GM12878 (cell line): ENCODE data around the gene ZMYM3. TPM values are rescaled to one million over a fixed set of nuclear protein-coding genes. Genes with fewer than 3 reads are reported as not detected.
"Not testable (repeated sequence)": the region's sequence is repeated elsewhere in the genome, so short reads cannot be mapped to it uniquely, and the experiment has no call there.

Experiments
- ATAC-seq: fragments of 200-7000 bp; cut with Tn5 transposase; 3 replicates; pipeline ENCODE4 v1.9.1; 2020; ENCODE audit warnings: mild to moderate bottlenecking, moderate library complexity
- BruUV-seq: library from RNA; stranded (reverse); fragments of 400-500 nt; replicated peaks from 2 replicates; lab custom pipeline; 2021; lab: Mats Ljungman, UMichigan
- CTCF ChIA-PET: fragments of 300-600 bp; sonication (Branson Sonifier 250); formaldehyde crosslinking; extraction: SDS; loops from one replicate; lab custom pipeline; 2021; ENCODE audit warnings: inconsistent platforms; lab: Yijun Ruan, JAX
- POLR2A ChIA-PET: fragments of 350-600 bp; formaldehyde crosslinking; extraction: SDS; loops from one replicate; lab custom pipeline; 2021; ENCODE audit warnings: inconsistent platforms; lab: Charles Lee
- RAD21 ChIA-PET: fragments of 300-600 bp; sonication (Branson Sonifier 250); formaldehyde crosslinking; loops from one replicate; lab custom pipeline; 2023; ENCODE audit warnings: antibody characterized with exemption; ENCODE audit not compliant: unreplicated experiment; lab: Charles Lee
- SMC1A ChIA-PET: fragments of 300-600 bp; sonication (Branson Sonifier 250); formaldehyde crosslinking; loops from one replicate; lab custom pipeline; 2023; ENCODE audit not compliant: unreplicated experiment, uncharacterized antibody; lab: Charles Lee
- DNase-seq: peaks from one replicate; pipeline ENCODE4 v3.0.0-alpha.2; 2011; ENCODE audit warnings: low read depth, low spot score
- FAIRE-seq: peaks from 3 replicates; lab custom pipeline; 2011; peaks lifted over from hg19 to GRCh38; lab: Jason Lieb, UNC
- H2AFZ ChIP-seq: 2 replicates; pipeline ENCODE4 v1.6.0; 2011; ENCODE audit warnings: low read depth, low read length, control low read depth; ENCODE audit not compliant: control insufficient read depth
- H3K27ac ChIP-seq: 2 replicates; pipeline ENCODE4 v1.5.1; 2011; ENCODE audit warnings: control low read depth; ENCODE audit not compliant: control insufficient read depth, insufficient read depth
- H3K27me3 ChIP-seq, 2 experiments: replicated peaks in 1 of 2; 2 replicates each; pipeline versions ENCODE4 v1.6.0 to v1.6.1; 2011; ENCODE audit warnings: low read length in 1 of 2; ENCODE audit not compliant: control insufficient read depth in 2 of 2, insufficient read depth in 2 of 2
- H3K36me3 ChIP-seq, 2 experiments: 2 replicates each; pipeline ENCODE4 v1.5.1; 2011; ENCODE audit warnings: low read length in 1 of 2; ENCODE audit not compliant: control insufficient read depth in 2 of 2, insufficient read depth in 2 of 2
- H3K4me1 ChIP-seq: 2 replicates; pipeline ENCODE4 v1.6.1; 2011; ENCODE audit warnings: mild to moderate bottlenecking, low read length, moderate library complexity, mixed read lengths; ENCODE audit not compliant: control insufficient read depth, insufficient read depth
- H3K4me2 ChIP-seq: 2 replicates; pipeline ENCODE4 v1.6.0; 2011; ENCODE audit warnings: control low read depth; ENCODE audit not compliant: control insufficient read depth, insufficient read depth
- H3K4me3 ChIP-seq: fragments of 200-600 bp; sonication (generic); 2 replicates; pipeline ENCODE4 v1.5.1; 2016
- H3K79me2 ChIP-seq: 2 replicates; pipeline ENCODE4 v1.6.0; 2011; ENCODE audit warnings: low read length; ENCODE audit not compliant: control insufficient read depth, insufficient read depth
- H3K9ac ChIP-seq: 2 replicates; pipeline ENCODE4 v1.8.0; 2011; ENCODE audit warnings: low read length, control low read depth, mixed read lengths; ENCODE audit not compliant: control insufficient read depth, insufficient read depth
- H3K9me3 ChIP-seq: replicated peaks from 3 replicates; pipeline ENCODE4 v1.5.1; 2011; ENCODE audit warnings: mild to moderate bottlenecking, low read length; ENCODE audit not compliant: control insufficient read depth, insufficient read depth
- H4K20me1 ChIP-seq: 2 replicates; pipeline ENCODE4 v1.6.0; 2011; ENCODE audit not compliant: control insufficient read depth, insufficient read depth
- CUX1 ChIP-seq: IDR thresholded peaks from 2 replicates; pipeline ENCODE4 v1.6.1; 2012; ENCODE audit warnings: improper control_type of control experiment, low read depth, low read length; ENCODE audit not compliant: insufficient replicate concordance
- ZBTB40 ChIP-seq: fragments of 450-650 bp; IDR thresholded peaks from 2 replicates; pipeline ENCODE4 v1.6.1; 2016; ENCODE audit warnings: mild to moderate bottlenecking, moderate library complexity, borderline replicate concordance
- in situ Hi-C: fragments of 300-500 bp; cut with MboI; formaldehyde crosslinking; loops from 9 replicates; pipeline ENCODE4 v1.14.3; 2018; ENCODE audit warnings: mixed read lengths
- intact Hi-C: fragments of 100-400 bp; cut with micrococcal nuclease; formaldehyde crosslinking; loops from one replicate; pipeline ENCODE4 v1.14.2; 2022; ENCODE audit not compliant: unreplicated experiment
- polyA plus RNA-seq, 11 experiments: library from polyadenylated mRNA; depleted of rRNA in 4 of 11; unstranded in 6 of 11; stranded (reverse) in 5 of 11; fragments of >200 nt; fragmentation: Nextera tagmentation in 4 of 11; fragmentation: Illumina TruSeq in 1 of 11; extraction: Ambion mirVana in 4 of 11; extraction: Trizol in 1 of 11; gene quantifications; 1 replicate in 1 of 11; 2 replicates in 10 of 11; pipeline versions ENCODE4 v1.2.1 to v1.2.3, GENCODE V29; 2011 to 2016; ENCODE audit warnings: inconsistent platforms in 2 of 11, missing spikeins in 2 of 11, low read depth in 1 of 11
- total RNA-seq, 4 experiments: library from RNA; depleted of rRNA in 3 of 4; stranded (reverse); fragments of >200 nt in 3 of 4; fragmentation: Illumina TruSeq in 1 of 4; extraction: Trizol in 1 of 4; gene quantifications; 2 replicates each; pipeline versions ENCODE4 v1.2.1 to v1.2.3, GENCODE V29; 2013 to 2021

The ZMYM3 gene
- total and polyA plus RNA-seq, 10 of the 15 experiments (the other 5 are each of a cell fraction or from before 2014, with no cell fraction given), result 2.3 to 28.1 (median 12.3) TPM

- TF ChIP-seq CUX1 (no peak), ZBTB40 (no peak)
Measured at GRCh38 chrX:71269801-71270395, 16.0 kb upstream of the ZMYM3 start (continued).

DNA sequence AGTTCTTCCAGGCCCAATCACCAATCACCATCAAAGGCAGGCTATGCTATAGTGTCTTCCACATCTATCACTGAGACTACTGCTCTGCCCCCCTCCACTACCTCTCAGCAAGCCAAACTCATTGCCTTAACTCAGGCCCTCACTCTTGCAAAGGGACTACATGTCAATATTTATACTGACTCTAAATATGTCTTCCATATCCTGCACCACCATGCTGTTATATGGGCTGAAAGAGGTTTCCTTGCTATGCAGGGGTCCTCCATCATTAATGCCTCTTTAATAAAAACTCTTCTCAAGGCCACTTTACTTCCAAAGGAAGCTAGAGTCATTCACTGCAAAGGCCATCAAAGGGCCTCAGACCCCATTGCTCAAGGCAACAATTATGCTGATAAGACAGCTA is 14.7 kb upstream of the ZMYM3 start:
- H3K4me2 ChIP-seq, H3K27ac ChIP-seq, in situ Hi-C loops, SMC1A ChIA-PET, CTCF ChIA-PET, FAIRE-seq, H3K79me2 ChIP-seq, H4K20me1 ChIP-seq, BruUV-seq, H3K9me3 ChIP-seq, POLR2A ChIA-PET, intact Hi-C loops, RAD21 ChIA-PET, H3K36me3 ChIP-seq, H3K9ac ChIP-seq, DNase-seq, H3K4me3 ChIP-seq, H3K27me3 ChIP-seq, H2AFZ ChIP-seq, H3K4me1 ChIP-seq, ATAC-seq: not testable (repeated sequence)
